GM12892 (cell line): Measurements from ENCODE around the gene NFKBIA.
"Not testable (repeated sequence)": the region's sequence is repeated elsewhere in the genome, so short reads cannot be mapped to it uniquely, and the experiment has no call there.

Source experiments
- DNase-seq: peaks from one replicate; pipeline ENCODE4 v3.0.0; 2011; ENCODE audit not compliant: insufficient read length
- FAIRE-seq: peaks from 2 replicates; lab custom pipeline; 2011; peaks lifted over from hg19 to GRCh38; lab: Jason Lieb, UNC
- POLR2A ChIP-seq: IDR thresholded peaks from 2 replicates; pipeline ENCODE4 v1.6.1; 2011; ENCODE audit warnings: low read depth, low read length, control low read depth
- POLR2AphosphoS5 ChIP-seq: IDR thresholded peaks from 2 replicates; pipeline ENCODE4 v1.6.1; 2011; ENCODE audit warnings: low read depth, low read length, control low read depth
- TAF1 ChIP-seq: IDR thresholded peaks from 2 replicates; pipeline ENCODE4 v1.6.1; 2011; ENCODE audit warnings: low read depth, mild to moderate bottlenecking, control low read depth, low read length, borderline replicate concordance

The NFKBIA gene

GRCh38 chr14:35398071-35398584 lies 6.4 kb downstream of the NFKBIA start:
- FAIRE-seq (no peak), DNase-seq (no peak)
- TF ChIP-seq POLR2AphosphoS5 (no peak), TAF1 (no peak), POLR2A (no peak; the same call in 1 of the 2 replicates)

- FAIRE-seq, DNase-seq: not testable (repeated sequence)
Measured at GRCh38 chr14:35396610-35397009, 7.9 kb downstream of the NFKBIA start.

GRCh38 chr14:35395283-35395682 lies 9.3 kb downstream of the NFKBIA start:
- DNase-seq (no peak), FAIRE-seq (no peak)
- no peak for TF ChIP-seq TAF1
- TF ChIP-seq POLR2AphosphoS5, result no peak
- no peak for TF ChIP-seq POLR2A

- no peak for FAIRE-seq
- no peak for DNase-seq
- TF ChIP-seq POLR2A (no peak), POLR2AphosphoS5 (no peak), TAF1 (no peak)
Measured at GRCh38 chr14:35394326-35395013, 10.1 kb downstream of the NFKBIA start.

- DNase-seq (no peak), FAIRE-seq (no peak)
- TF ChIP-seq TAF1 (no peak), POLR2A (no peak), POLR2AphosphoS5 (no peak)
Measured at GRCh38 chr14:35393826-35394225, 10.7 kb downstream of the NFKBIA start.

GRCh38 chr14:35392103-35392502 lies 12.4 kb downstream of the NFKBIA start:
- TF ChIP-seq TAF1, result no peak
- no peak for TF ChIP-seq POLR2AphosphoS5
- TF ChIP-seq POLR2A, result no peak
- no peak for FAIRE-seq

GRCh38 chr14:35391388-35391710 lies 13.2 kb downstream of the NFKBIA start:
- TF ChIP-seq POLR2A (no peak), POLR2AphosphoS5 (no peak), TAF1 (no peak)
- DNase-seq (no peak), FAIRE-seq (no peak)

More at GRCh38 chr14:35392103-35392502, 12.4 kb downstream of the NFKBIA start:
- DNase-seq, result no peak

GRCh38 chr14:35390577-35391387 lies 13.8 kb downstream of the NFKBIA start:
- FAIRE-seq, result peak; percentile 24
- no peak for DNase-seq
- TF ChIP-seq POLR2AphosphoS5, result no peak
- TF ChIP-seq POLR2A, result no peak
- no peak for TF ChIP-seq TAF1

- TF ChIP-seq TAF1 (no peak), POLR2A (no peak), POLR2AphosphoS5 (no peak)
- FAIRE-seq, result no peak
- no peak for DNase-seq
Measured at GRCh38 chr14:35389315-35389667, 15.3 kb downstream of the NFKBIA start.

- no peak for FAIRE-seq
- TF ChIP-seq POLR2A (no peak), TAF1 (no peak), POLR2AphosphoS5 (no peak)
- no peak for DNase-seq
Measured at GRCh38 chr14:35388656-35389314, 15.8 kb downstream of the NFKBIA start.

GRCh38 chr14:35387713-35388579 lies 16.6 kb downstream of the NFKBIA start:
- FAIRE-seq, result no peak
- DNase-seq, result no peak
- TF ChIP-seq POLR2A, result no peak
- no peak for TF ChIP-seq POLR2AphosphoS5

- DNase-seq (no peak), FAIRE-seq (no peak)
- no peak for TF ChIP-seq POLR2AphosphoS5
- TF ChIP-seq TAF1, result no peak
- no peak for TF ChIP-seq POLR2A
Measured at GRCh38 chr14:35387219-35387618, 17.3 kb downstream of the NFKBIA start.
